NT2/D1 (cell line): ENCODE results near the gene BPGM.
A peak's percentile ranks its signal among the peaks of the same experiment; 100 is the strongest.

Experiments used
- DNase-seq: peaks from one replicate; pipeline ENCODE4 v3.0.0-alpha.2; 2011; ENCODE audit warnings: low read depth, low spot score
- H3K27me3 ChIP-seq: 2 replicates; pipeline ENCODE4 v1.6.0; 2011; ENCODE audit warnings: mild to moderate bottlenecking; ENCODE audit not compliant: insufficient read length, insufficient read depth
- H3K36me3 ChIP-seq: 2 replicates; pipeline ENCODE4 v1.6.1; 2011; ENCODE audit warnings: mild to moderate bottlenecking, low read length, mixed read lengths; ENCODE audit not compliant: insufficient read depth, insufficient read length
- H3K4me1 ChIP-seq: 2 replicates; pipeline ENCODE4 v1.5.1; 2011; ENCODE audit not compliant: insufficient read depth, insufficient read length
- H3K4me3 ChIP-seq: 2 replicates; pipeline ENCODE4 v1.5.1; 2011; ENCODE audit warnings: low read depth; ENCODE audit not compliant: insufficient read length
- H3K9ac ChIP-seq: 2 replicates; pipeline ENCODE4 v1.6.0; 2011; ENCODE audit warnings: low read depth; ENCODE audit not compliant: insufficient read length
- H3K9me3 ChIP-seq: 2 replicates; pipeline ENCODE4 v1.5.1; 2011; ENCODE audit warnings: mild to moderate bottlenecking, low read length; ENCODE audit not compliant: insufficient read depth
- SUZ12 ChIP-seq: IDR thresholded peaks from 2 replicates; pipeline ENCODE4 v1.6.1; 2011; ENCODE audit not compliant: insufficient read length, insufficient read depth; ENCODE audit errors: extremely low read depth
- YY1 ChIP-seq: IDR thresholded peaks from 2 replicates; pipeline ENCODE4 v1.6.1; 2011; ENCODE audit not compliant: insufficient read length, insufficient read depth
- ZNF274 ChIP-seq: IDR thresholded peaks from 2 replicates; pipeline ENCODE4 v1.6.1; 2011; ENCODE audit warnings: mild to moderate bottlenecking, low read depth, low read length

The BPGM gene

DNA sequence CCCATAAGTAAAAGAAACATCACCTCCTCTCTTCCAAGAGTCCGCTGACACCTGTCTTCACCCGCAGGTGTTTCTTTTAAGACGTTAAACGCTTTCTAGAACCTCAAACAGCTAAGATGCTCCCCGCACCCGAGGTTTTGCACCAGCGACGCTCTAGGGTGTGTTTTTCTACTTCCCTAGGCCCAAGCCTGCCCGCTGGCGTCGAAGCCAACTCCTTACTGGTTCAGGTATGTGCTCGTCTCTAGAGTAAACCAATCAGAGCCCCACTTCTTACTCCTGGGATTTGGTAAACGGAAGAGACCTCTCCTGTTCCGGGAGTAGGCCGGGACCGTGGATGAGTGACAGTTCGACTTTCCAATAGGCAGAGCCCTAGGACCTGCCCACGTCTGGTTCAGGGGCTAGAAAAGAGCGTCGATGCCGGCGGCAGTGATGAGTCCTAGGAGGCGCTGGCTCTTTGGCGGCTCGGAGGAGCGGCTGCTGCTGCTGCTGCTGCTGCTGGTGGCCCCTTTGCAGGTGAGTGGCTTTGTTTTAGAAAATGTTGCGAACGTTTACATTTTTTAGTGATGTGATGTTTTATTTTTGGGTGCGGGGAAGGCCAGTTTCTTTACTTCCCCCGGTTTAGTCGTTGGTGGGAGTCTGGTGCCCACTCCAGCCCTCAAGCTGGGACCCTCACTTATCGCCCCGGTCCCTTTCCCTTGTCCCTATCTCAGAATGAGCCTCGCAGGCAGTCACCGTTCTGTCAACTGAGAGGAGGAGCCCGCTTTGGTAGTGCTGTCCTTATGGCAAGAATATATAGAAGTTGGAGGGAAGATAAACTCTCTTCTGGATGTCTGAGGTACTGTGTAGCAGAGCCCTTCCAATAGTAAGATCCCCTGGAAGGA is at the start of gene BPGM:
TSS of gene BPGM (plus strand) at position 429 of the 881 bp plus-strand sequence. CDS start 14,655 bp downstream, outside the sequence.
- Histone ChIP-seq H3K9ac (peak within 1 kb of the TSS; percentile 77), H3K4me1 (no peaks in the 10 kb centered on the region), H3K4me3 (peak within 1 kb of the TSS; percentile 84), H3K36me3 (no peaks in the 10 kb centered on the region), H3K9me3 (no peaks in the 10 kb centered on the region), H3K27me3 (no peaks in the 10 kb centered on the region)
- TF ChIP-seq YY1: no peak
- TF ChIP-seq ZNF274: no peak
- TF ChIP-seq SUZ12: no peak
- DNase-seq: peak; percentile 100

DNA sequence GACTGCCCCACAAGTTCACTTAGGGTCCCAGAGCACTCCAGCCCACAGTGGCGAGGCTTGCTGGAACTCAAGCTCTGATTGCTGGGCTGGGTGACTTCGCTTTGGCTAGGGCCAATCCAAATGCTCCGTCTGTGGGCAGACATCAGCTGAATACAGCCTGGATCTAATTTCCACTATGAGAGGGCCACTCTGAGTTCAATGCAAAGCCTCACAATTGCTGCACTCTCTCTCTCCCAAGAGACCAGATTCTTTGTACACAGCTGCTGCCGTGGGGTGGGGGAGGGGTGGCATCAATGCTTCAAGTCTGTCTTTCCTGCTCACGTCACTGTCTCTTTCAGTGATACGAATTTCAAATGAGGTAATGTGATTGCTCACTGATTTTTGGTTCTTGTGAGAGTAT is 47.3 kb upstream of the BPGM start:
- H3K9ac ChIP-seq: no peak overlapping the region
- no peaks in the 10 kb centered on the region for H3K9me3 ChIP-seq
- H3K4me1 ChIP-seq: no peaks in the 10 kb centered on the region
- H3K36me3 ChIP-seq: no peaks in the 10 kb centered on the region
- no peak for TF ChIP-seq SUZ12
- TF ChIP-seq YY1: no peak
- TF ChIP-seq ZNF274: no peak
- no peak overlapping the region for H3K4me3 ChIP-seq
- H3K27me3 ChIP-seq: no peaks in the 10 kb centered on the region
- no peak for DNase-seq

DNA sequence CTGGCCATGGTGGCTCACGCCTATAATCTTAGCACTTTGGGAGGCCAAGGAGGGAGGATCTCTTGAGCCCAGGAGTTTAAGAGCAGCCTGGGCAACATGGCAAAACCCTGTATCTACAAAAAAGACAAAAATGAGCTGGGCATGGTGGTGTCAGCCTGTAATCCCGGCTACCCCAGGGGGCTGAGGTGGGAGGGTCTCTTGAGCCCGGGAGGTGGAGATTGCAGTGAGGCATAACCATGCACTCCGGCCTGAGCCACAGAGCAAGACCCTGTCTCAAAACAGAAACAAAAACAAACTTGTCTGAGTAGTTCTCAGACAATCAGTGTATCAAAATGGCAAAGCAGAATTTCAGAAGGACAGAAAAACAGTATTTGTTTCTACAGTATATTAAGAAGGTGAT is 45.2 kb upstream of the BPGM start:
- H3K36me3 ChIP-seq: no peaks in the 10 kb centered on the region
- TF ChIP-seq YY1: no peak
- TF ChIP-seq SUZ12: no peak
- no peak for TF ChIP-seq ZNF274
- H3K4me1 ChIP-seq: no peaks in the 10 kb centered on the region
- no peak overlapping the region for H3K9ac ChIP-seq
- no peak overlapping the region for H3K4me3 ChIP-seq
- H3K27me3 ChIP-seq: no peaks in the 10 kb centered on the region
- no peak for DNase-seq
- H3K9me3 ChIP-seq: no peaks in the 10 kb centered on the region

GRCh38 chr7:134602881-134603451 is 43.7 kb upstream of the BPGM start:
- H3K9ac ChIP-seq: no peak overlapping the region
- H3K36me3 ChIP-seq: no peaks in the 10 kb centered on the region
- TF ChIP-seq ZNF274 (no peak), YY1 (no peak), SUZ12 (no peak)
- no peaks in the 10 kb centered on the region for H3K27me3 ChIP-seq
- no peak for DNase-seq
- no peak overlapping the region for H3K4me3 ChIP-seq
- H3K4me1 ChIP-seq: no peaks in the 10 kb centered on the region
- H3K9me3 ChIP-seq: no peaks in the 10 kb centered on the region

DNA sequence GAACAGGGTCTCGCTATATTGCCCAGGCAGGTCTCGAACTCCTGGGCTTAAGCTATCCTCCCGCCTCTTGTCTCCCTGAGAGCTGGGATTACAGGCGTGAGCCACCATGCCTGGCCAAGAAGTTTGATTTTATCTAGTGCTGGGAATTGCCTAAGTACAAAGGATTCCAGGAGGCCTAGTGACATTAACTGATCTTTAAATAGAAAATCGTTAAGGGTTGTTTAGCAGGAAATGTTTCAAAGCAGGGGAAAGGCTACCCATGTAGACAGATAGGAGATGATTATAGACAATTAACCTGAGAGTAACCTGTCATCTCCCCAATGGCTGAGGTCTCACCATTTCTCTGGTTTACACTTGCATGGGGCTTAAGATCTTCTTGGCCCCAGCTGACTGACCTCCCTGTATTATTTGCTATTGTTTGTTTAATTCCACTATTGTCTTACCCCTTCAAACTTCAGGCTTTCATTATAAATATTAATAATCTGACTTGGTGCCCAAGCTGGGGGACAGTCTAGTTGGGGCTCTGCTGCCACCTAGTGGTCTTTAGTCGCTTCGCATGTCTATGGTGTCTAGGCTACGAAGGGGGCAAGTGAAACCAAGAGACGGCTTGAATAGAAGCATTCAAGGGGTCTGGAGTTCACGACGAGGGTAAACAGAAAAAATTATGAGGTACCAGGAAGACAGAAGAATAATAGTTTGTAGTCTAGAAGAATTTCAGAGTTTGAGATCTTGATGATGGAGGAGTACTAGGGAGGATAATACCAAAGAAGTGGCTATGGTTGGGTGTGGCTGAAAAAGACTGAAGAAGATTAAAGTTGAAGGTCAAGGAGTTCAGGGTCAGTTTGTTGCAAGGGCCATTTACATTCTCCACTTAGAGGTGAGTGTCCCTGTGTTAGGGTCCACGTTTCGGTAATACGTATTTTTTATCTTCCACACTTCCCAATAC is 40.4 kb upstream of the BPGM start:
- H3K9me3 ChIP-seq: 0 out of 2 replicates have a peak, but pooled peaks cover 3% of the 10 kb centered on the region
- H3K27me3 ChIP-seq: no peaks in the 10 kb centered on the region
- no peak overlapping the region for H3K4me3 ChIP-seq
- H3K4me1 ChIP-seq: no peaks in the 10 kb centered on the region
- peak; percentile 35 for DNase-seq
- TF ChIP-seq SUZ12 (no peak), YY1 (no peak)
- H3K36me3 ChIP-seq: no peaks in the 10 kb centered on the region
- H3K9ac ChIP-seq: no peak overlapping the region

- Histone ChIP-seq H3K27me3 (no peaks in the 10 kb centered on the region), H3K36me3 (no peaks in the 10 kb centered on the region), H3K4me3 (no peak overlapping the region), H3K9me3 (0 out of 2 replicates have a peak, but pooled peaks cover 3% of the 10 kb centered on the region), H3K4me1 (no peaks in the 10 kb centered on the region), H3K9ac (no peak overlapping the region)
- no peak for DNase-seq
- TF ChIP-seq YY1: no peak
- TF ChIP-seq SUZ12: no peak
- no peak for TF ChIP-seq ZNF274
Observed at GRCh38 chr7:134611611-134612151, 35.0 kb upstream of the BPGM start.

- Histone ChIP-seq H3K27me3 (no peaks in the 10 kb centered on the region), H3K9ac (no peak overlapping the region), H3K4me3 (no peak overlapping the region), H3K9me3 (0 out of 2 replicates have a peak, but pooled peaks cover 3% of the 10 kb centered on the region), H3K4me1 (no peaks in the 10 kb centered on the region), H3K36me3 (no peaks in the 10 kb centered on the region)
- TF ChIP-seq YY1 (no peak), ZNF274 (no peak)
- DNase-seq: no peak
Observed at GRCh38 chr7:134612197-134612596, 34.5 kb upstream of the BPGM start.
